Measurements from ENCODE around the gene PTPRN2.

- no peak for TF ChIP-seq GATA2 (IDR thresholded peaks at IDR 0.05; ENCODE audit: low read depth, low read length)
- TF ChIP-seq GATA3 (IDR thresholded peaks at IDR 0.05; ENCODE audit: low read depth, low read length): no peak
Measured at GRCh38 chr7:157703534-157704195, 884.0 kb downstream of the PTPRN2 start.

All from SH-SY5Y (cell line).